Heart left ventricle (tissue), 13 donors: ENCODE data around the gene ZIC2.

Experiments used
- POLR2A ChIP-seq, 2 donors: fragments of 450-650 bp; IDR thresholded peaks; one replicate each; pipeline ENCODE4 v1.6.1; 2017; ENCODE audit warnings: antibody characterized with exemption in 2 of 2, mild to moderate bottlenecking in 2 of 2, moderate library complexity in 2 of 2
- TF ChIP-seq, protein P1 (sequence below), 12 donors: fragments of 200-600 bp; sonication (generic) in 4 of 12; IDR thresholded peaks; one replicate each; pipeline versions ENCODE4 v1.5.0 to v1.8.0; 2018 to 2022; ENCODE audit warnings: antibody characterized with exemption in 12 of 12, mild to moderate bottlenecking in 5 of 12
- donor health status: ischemic (EF 13 %, LVEDD 7.1; RV severe dilation, severe dysfunction).
- donor health status: DM: no; HTN: yes; CAD: no.
- donor health status: DM: no; HTN: no; CAD: no.
- donor health status: ischemic (EF 25% LVEDD 6.9; RV normal size, moderate dysfunction).
- donor health status: ischemic (EF 25% LVEDD 5.7; RV mildly dilated, moderate dysfunction).
- donor health status: ischemic (EF 35%, LVEDD 5.7; RV mildly dilated, moderate dysfunction).
- donor health status: nonischemic (EF 11% LVEDD 7.7; RV severe dilation, severe dysfunction).
- donor health status: DM: yes; HTN: yes; CAD: no.
- donor health status: PGD.
- donor health status: ischemic (EF 29% LVEDD 5.4; RV normal size, mild dysfunction).
- donor health status: nonischemic (EF 23%, LVEDD 6.1; RV moderate dilation, normal function).

DNA sequence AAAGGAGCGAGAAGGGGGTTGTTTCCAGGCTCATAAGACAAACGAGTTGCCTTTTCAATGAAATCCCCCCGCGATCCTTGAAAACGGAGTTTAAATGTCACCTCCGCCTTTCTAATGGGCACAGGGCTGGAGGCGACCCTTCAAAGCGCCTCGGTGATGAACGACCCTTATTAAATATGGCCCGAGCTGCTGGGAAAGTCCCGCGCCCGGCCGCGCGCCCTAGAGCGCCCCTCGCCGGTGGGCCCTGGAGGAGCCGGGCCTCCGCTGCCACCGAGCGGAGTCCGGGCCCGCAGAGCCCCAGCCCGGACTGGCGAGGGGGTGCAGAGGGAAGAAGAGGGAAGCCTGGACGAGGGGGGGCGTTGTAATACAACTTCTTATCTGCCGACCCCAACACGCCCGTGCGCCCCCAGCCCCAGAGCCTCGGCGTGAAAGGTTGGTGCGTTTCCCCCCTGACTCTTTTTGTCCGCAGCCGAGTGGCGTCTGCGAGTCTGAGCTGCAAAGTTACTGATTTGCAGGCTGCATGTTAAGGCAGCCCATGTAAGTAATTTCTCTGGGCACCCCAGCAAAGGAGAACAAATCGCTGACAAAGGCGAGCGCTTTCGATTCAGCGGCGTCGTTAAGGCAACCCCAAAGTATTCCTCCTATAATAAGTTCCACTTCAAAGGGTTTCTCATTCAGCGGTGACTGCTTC lies 21.9 kb upstream of the ZIC2 start:
- no peak for TF ChIP-seq POLR2A (IDR thresholded peaks at IDR 0.05)
- TF ChIP-seq, protein P1, sequence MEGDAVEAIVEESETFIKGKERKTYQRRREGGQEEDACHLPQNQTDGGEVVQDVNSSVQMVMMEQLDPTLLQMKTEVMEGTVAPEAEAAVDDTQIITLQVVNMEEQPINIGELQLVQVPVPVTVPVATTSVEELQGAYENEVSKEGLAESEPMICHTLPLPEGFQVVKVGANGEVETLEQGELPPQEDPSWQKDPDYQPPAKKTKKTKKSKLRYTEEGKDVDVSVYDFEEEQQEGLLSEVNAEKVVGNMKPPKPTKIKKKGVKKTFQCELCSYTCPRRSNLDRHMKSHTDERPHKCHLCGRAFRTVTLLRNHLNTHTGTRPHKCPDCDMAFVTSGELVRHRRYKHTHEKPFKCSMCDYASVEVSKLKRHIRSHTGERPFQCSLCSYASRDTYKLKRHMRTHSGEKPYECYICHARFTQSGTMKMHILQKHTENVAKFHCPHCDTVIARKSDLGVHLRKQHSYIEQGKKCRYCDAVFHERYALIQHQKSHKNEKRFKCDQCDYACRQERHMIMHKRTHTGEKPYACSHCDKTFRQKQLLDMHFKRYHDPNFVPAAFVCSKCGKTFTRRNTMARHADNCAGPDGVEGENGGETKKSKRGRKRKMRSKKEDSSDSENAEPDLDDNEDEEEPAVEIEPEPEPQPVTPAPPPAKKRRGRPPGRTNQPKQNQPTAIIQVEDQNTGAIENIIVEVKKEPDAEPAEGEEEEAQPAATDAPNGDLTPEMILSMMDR (IDR thresholded peaks at IDR 0.05): no peak
